ENCODE data around the gene VAV2.

The VAV2 gene

GRCh38 chr9:133810556-133811195, 181.4 kb downstream of the VAV2 start:
- DNase-seq: no peak

DNA sequence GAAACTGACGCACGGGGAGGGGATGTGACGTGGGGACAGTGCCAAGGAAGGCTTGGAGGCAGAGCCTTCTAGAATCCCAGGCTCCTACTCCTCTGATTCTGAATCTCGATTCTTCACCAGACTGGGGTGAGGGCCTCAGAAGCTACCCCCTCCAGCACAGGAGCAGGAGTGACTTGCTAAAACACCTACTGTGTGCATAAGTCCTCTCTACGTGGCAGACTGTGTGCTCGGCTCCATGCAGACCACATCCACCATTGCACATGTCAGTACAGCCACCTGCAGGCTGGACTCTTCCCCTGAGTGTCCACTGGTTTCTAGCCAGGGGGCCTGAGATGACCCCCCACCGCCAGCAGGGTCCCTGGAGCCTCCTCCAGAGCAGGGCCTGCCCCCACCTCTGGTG, 182.8 kb downstream of the VAV2 start:
- DNase-seq: no peak

DNA sequence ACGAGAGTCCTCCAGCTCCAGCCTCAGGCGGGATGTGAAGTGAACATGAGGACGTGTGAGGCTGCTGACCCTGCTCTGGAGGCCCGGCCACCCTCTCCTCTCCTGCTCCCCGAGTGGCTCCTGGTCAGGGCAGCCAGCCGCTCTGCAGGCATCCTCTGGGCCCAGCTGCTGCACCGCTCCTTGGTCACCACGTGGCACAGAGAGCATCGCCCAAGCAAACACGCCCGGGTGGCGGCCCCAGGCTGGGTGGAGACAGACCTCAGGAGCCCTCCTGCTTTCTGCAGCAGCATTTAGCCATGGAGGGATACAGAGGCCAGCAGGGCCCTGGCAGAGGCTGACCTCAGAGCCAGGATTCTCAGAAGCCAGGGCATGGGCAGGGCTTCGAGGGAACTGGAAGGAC, 184.3 kb downstream of the VAV2 start:
- no peak for DNase-seq

DNA sequence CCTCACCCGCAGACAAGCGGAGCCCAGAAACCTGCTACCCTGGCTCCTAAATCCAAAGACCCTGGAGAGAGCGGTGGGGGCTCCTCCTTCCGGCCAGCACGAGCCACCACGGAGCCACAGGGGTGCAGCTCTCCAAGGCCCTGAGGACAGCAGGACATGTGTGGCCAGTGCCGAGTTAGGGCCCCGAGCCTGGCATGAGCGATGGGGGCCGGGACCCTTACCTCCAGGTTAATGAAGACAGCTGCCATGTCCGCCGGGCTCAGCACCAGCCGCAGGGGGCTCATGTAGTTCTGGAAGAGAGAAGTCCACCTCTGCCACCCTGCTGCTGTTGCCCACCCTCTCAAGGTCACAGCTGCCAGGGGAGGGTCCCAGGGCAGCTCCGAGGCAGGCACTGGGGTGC, 185.1 kb downstream of the VAV2 start:
- DNase-seq: no peak

DNA sequence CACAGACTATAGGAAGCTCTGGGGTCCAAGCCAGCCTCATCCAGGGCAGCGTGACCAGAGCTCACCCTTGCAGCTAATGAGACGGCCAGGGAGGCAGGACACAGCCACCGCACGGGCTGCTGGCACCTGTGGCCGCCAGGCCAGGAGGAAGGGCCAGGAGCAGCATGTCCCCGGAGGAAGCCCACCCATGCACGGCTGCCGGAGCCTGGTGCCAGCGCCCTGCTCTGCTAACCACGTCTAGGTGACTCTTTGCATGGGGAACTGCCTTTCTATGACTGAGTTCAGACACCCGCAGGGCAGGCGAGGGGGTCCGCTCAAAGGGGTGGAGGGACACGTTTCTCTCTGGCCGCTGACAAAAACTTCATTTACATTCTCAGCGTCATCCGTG, 185.5 kb downstream of the VAV2 start:
- DNase-seq: no peak

GRCh38 chr9:133805876-133806622, 186.1 kb downstream of the VAV2 start:
- DNase-seq: no peak

GRCh38 chr9:133804199-133804598, 187.9 kb downstream of the VAV2 start:
- DNase-seq: no peak

DNA sequence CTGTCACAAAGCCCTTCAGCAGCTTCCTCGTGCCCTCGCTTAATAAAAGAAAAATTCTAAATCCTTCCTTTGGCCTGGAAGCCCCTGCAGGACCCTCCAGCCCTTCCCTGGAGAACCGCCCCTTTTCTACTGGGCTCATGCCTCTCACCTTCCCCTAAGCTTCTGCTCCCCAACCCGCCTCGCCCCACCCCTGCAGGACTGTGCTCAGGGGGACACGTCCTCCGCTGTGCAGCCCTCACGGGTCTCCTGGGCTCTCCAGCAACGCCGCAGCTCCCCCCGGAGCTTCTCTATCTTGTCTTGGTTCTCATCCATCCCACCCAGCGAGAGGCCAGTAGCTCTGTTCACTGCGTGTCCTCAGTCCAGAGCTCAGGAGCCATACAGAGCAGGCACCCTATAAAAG, 188.4 kb downstream of the VAV2 start:
- DNase-seq: no peak

- no peak for DNase-seq
Measured at GRCh38 chr9:133803028-133803585, 189.0 kb downstream of the VAV2 start.

DNA sequence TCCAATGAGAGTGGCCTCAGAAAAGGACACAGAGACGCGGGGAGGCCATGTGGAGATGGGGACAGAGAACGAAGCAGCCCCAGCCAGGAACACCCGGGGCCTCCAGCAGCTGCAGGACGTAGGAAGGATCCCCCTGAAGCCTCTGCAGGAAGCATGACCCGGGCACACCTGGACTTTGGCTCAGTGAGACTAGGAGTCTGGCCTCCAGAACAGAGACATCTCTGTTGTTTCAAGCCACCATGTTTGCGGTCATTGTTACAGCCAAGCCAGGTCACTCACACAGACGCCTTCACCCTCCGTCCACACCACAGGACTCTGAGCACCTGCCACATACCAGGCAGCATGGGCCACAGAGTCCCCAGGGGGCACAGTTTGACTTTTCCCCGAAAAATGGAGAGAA, 190.4 kb downstream of the VAV2 start:
- no peak for DNase-seq

DNA sequence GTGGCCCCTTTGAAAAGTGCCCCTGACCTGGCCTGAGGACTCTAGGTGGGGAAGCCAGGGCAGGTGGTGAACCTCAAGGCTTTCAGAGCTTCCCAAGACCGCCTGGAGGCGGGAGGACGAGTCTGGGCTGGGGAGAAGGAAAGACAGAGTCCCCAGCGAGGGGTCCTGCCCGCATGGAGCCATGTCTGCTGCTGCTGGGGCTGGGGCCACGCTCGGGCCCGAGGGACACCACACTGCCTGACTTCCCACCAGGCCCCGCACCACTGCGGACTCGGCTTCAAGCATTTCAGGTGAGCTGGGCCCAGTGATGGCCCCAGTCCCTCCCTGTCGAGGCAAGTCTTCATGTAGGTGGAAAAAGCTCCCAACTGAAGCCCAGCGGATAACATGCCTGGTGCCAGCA, 191.9 kb downstream of the VAV2 start:
- no peak for DNase-seq

DNA sequence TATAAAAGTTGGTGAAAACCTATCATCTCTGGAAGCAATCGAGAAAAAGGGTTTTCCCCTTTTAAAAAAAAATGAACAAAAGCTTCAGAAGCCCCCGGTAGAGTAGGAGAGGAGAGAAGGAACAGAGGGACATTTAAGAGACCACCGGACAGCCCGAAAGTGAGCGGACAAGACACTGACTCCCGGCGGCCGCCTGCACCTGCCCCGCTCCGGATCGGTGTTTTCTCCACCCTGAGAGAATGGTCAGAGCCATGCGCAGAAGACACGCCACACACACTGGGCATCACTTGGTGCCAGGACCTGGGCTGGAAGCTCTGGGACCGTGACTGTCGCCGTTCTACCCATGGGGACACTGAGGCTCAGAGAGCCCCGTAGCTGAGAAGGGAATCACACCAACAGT, 192.4 kb downstream of the VAV2 start:
- no peak for DNase-seq

GRCh38 chr9:133799106-133799505, 193.0 kb downstream of the VAV2 start:
- no peak for DNase-seq

DNA sequence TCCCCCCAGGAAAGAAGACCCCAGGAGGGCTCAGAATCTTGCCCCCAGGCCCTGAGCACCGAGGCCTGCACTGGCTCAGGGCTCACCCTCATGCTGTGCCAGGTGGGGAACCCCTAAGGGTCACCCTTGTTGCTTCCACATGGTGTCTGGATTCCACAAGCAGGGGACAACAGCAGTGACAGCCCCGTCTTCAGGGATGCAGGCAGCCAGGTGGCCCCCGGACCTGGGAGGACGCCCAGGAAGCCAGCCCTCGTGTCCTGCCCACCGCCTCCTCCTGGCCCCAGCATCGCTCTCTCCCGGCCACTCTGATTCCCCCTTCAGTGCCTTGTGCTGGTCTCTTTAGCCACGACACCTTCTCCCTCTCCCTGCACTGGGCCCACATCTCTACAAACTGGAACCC, 194.0 kb downstream of the VAV2 start:
- DNase-seq: no peak

- DNase-seq: no peak
Measured at GRCh38 chr9:133797406-133798105, 194.6 kb downstream of the VAV2 start.

DNA sequence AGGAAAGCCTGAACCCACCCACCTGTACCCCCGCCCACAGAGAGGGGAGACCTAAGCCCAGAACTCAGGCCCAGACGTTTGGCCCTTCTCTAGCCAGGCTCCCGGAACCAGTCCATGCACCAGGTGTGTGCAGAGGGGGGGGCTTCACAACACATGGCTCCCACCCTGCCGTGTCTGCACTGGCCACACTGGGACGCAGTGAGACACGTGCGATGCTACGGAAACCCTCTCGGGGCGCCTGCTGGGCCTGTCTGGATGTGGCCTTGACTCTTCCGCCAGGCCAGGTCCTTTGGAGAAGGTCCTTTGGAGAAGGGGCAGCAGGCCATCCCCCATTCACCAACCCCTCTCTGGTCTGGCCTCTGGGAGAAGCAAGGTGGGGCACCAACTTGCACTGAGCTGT, 195.6 kb downstream of the VAV2 start:
- DNase-seq: no peak

DNA sequence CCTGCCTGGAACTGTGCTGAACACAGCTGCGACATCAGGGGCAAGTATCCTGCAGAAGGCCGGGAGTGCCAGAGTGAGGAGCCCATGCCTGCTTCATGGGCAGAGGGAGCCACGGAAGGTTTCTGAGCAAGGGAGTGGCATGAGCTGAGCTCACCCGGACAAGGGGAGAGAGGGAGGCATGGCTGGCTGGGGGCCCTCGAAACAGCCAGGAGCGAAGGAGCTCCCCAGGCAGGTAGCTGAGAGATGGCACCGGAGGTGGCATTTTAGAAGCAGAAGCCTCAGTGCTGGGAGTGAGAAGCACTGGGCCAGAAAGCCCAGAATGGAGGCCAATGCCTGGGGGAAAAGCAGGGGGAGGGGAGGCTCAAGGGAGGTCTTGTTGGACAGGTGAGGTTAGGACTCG, 197.1 kb downstream of the VAV2 start:
- DNase-seq: no peak

GRCh38 chr9:133794016-133794760, 197.9 kb downstream of the VAV2 start:
- no peak for DNase-seq

DNA sequence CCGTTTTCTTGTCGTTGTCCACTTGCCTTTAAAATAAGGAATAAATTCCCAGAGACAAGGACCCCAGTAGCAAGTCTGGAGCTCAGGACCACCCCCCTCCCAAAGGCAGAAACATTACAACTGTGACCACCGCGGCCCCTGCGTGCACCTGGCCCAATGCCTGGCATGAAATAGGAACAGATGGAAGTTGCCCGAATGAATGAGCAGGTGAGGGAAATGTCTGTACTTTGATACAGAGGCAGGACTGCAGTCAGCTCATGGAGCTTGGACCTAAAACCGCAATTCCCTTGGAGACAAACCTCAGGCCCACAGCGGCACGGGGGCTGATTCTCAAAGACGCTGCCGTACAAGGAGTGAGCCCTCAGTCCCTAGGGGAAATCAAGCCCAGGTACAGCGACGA, 198.7 kb downstream of the VAV2 start:
- DNase-seq: no peak

- peak; percentile 52 to 70 for DNase-seq
Measured at GRCh38 chr9:133792721-133793470, 199.2 kb downstream of the VAV2 start.

DNA sequence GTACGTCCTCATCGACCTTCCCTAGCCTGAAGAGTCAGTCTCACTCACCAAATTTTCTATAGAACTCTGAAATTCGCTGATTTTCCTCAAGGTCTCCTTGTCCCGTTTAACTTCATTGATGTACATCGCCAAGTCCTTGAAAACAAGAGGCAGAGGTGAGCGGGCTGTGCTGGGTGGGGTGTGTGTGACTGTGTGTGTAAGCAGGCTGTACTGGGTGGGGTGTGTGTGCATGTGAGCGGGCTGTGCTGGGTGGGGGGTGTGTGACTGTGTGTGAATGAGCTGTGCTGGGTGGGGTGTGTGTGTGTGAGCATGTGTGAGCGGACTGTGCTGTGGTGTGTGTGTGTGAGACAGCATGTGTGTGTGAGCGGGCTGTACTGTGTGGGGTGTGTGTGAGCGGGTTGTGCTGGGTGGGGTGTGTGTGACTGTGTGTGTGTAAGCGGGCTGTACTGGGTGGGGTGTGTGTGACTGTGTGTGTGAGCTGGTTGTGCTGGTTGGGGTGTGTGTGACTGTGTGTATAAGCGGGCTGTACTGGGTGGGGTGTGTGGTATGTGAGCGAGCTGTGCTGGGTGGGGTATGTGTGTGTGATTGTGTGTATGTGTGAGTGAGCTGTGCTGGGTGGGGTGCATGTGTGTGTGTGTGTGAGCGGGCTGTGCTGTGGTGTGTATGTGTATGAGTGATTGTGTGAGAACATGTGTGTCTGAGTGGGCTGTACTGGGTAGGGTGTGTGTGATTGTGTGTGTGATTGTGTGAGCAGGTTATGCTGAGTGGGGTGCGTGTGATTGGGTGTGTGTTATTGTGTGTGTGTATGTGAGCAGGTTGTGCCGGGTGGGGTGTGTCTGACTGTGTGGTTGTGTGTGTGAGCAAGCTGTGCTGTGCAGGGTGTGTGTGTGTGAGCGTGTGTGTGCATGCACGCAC, 200.1 kb downstream of the VAV2 start:
- DNase-seq: no peak

Data from CD4-positive, alpha-beta T cell treated with Interleukin-1 beta for 1 hour (primary cell).